ENCODE results near the gene ZSCAN25.

DNA sequence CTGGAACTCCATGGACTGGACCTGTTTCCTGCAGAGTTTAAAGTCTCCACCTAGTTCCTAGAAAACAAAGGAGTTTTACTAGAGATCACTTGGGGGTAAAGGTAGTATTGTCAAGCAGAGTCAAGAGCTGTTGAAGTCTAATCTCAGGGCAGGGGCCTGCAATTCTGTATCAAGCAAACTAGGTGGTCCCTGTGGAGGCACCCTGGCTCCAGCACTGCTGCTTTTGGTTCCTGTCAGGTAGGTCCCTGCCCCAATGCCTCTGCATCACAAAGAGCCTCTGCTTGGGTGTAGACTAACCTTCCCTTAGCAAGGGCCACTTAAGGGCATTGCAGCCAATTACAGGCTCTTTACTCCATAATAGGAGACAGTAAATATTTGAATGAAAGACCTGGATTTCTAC, 22.5 kb downstream of the ZSCAN25 start:
- TF ChIP-seq, protein P1, sequence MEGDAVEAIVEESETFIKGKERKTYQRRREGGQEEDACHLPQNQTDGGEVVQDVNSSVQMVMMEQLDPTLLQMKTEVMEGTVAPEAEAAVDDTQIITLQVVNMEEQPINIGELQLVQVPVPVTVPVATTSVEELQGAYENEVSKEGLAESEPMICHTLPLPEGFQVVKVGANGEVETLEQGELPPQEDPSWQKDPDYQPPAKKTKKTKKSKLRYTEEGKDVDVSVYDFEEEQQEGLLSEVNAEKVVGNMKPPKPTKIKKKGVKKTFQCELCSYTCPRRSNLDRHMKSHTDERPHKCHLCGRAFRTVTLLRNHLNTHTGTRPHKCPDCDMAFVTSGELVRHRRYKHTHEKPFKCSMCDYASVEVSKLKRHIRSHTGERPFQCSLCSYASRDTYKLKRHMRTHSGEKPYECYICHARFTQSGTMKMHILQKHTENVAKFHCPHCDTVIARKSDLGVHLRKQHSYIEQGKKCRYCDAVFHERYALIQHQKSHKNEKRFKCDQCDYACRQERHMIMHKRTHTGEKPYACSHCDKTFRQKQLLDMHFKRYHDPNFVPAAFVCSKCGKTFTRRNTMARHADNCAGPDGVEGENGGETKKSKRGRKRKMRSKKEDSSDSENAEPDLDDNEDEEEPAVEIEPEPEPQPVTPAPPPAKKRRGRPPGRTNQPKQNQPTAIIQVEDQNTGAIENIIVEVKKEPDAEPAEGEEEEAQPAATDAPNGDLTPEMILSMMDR (IDR thresholded peaks at IDR 0.05 in 8 of 11, conservative IDR thresholded peaks at IDR 0.05 in 3 of 11): no peak
- TF ChIP-seq POLR2AphosphoS5 (IDR thresholded peaks at IDR 0.05): no peak

Data from spleen (tissue), 7 donors.